ENCODE data around the gene ACTL8.

- TF ChIP-seq CTCF (conservative IDR thresholded peaks at IDR 0.05 in 1 of 2, IDR thresholded peaks at IDR 0.05 in 1 of 2; ENCODE audit: low read depth in 1 of 2, low read length in 2 of 2): no peak
- TF ChIP-seq EZH2 (IDR thresholded peaks at IDR 0.05; ENCODE audit: low read length, missing control alignments): no peak
Observed at GRCh38 chr1:17831597-17831996, 76.5 kb downstream of the ACTL8 start.
